Esophagus (tissue), 2 donors: ENCODE results near the gene CAMK2G. TPM values are rescaled to one million over a fixed set of nuclear protein-coding genes. Genes with fewer than 3 reads are reported as not detected.

Experiments used
- H3K27ac ChIP-seq, 2 donors: one replicate each; pipeline ENCODE4 v1.5.1; 2013; ENCODE audit warnings: low read depth in 2 of 2, mild to moderate bottlenecking in 2 of 2, inconsistent platforms in 1 of 2, low read length in 1 of 2, moderate library complexity in 1 of 2
- H3K27me3 ChIP-seq, 2 donors: one replicate each; pipeline ENCODE4 v1.6.1; 2013; ENCODE audit warnings: low read length in 2 of 2, control low read depth in 1 of 2, mild to moderate bottlenecking in 1 of 2; ENCODE audit not compliant: insufficient read depth in 2 of 2, control insufficient read depth in 1 of 2
- H3K36me3 ChIP-seq, 2 donors: one replicate each; pipeline ENCODE4 v1.6.1; 2013; ENCODE audit warnings: low read length in 1 of 2; ENCODE audit not compliant: control insufficient read depth in 2 of 2, insufficient read depth in 2 of 2
- H3K4me1 ChIP-seq, 2 donors: one replicate each; pipeline ENCODE4 v1.6.1; 2013; ENCODE audit warnings: low read length in 1 of 2; ENCODE audit not compliant: control insufficient read depth in 2 of 2, insufficient read depth in 2 of 2
- H3K4me3 ChIP-seq, 2 donors: one replicate each; pipeline ENCODE4 v1.5.1; 2013; ENCODE audit warnings: low read length in 2 of 2, mild to moderate bottlenecking in 2 of 2, low read depth in 1 of 2, moderate library complexity in 1 of 2
- H3K9me3 ChIP-seq, 2 donors: one replicate each; pipeline ENCODE4 v1.6.1; 2013; ENCODE audit warnings: mild to moderate bottlenecking in 2 of 2, low read depth in 1 of 2, low read length in 1 of 2, moderate library complexity in 1 of 2; ENCODE audit not compliant: control insufficient read depth in 2 of 2, insufficient read depth in 1 of 2
- WGBS, 2 donors: extraction: QIAGEN DNeasy Blood & Tissue Kit; methylation state at CpG; one replicate each; pipeline ENCODE4 v1.1.7; 2013; 5-methylcytosine and 5-hydroxymethylcytosine counted together
- polyA plus RNA-seq, 2 donors: library from polyadenylated mRNA; stranded (reverse); fragments of 200-250 nt; gene quantifications; one replicate each; pipeline ENCODE4 v1.2.3, GENCODE V29; 2013
- donor health status: healthy with polysubstance abuse.
- donor health status: Bipolar disorder and iron deficiency.

CAMK2G gene
- polyA plus RNA-seq, 2 donors, result 16.1 to 25.3 TPM

DNA sequence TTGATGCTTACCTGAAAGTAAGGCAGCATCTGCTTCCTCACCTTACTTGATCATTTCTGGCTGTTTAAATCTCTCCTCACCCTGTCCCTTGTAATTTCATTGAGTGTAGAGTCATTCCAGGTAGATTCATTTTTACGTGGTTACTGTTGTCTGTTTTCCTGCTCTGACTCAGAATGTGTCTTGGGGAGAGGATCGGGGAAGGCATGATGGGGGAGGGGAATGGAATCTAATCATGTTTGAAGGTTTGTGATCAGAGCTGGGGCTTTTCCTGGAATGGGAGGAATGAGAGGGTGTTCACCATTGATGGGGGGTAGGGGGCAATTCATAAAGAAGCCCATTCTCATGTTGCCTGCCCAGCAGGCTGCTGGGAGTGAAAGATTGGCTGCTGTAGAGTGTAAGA lies 111.4 kb downstream of the CAMK2G start:
- H3K36me3 ChIP-seq, result peaks cover 38 to 55% of the 10 kb centered on the region in 2 donors
- H3K9me3 ChIP-seq, result no peaks in the 10 kb centered on the region
- WGBS, 2 donors, result 57 to 66% methylated on average over 2 of the region's 2 CpGs
- no peaks in the 10 kb centered on the region for H3K27me3 ChIP-seq
- H3K4me1 ChIP-seq, result no peaks in the 10 kb centered on the region
- H3K27ac ChIP-seq, result peak overlapping the region in 1 of 2 donors; percentile 38
- H3K4me3 ChIP-seq, result no peak overlapping the region

Other genes with a start within 250 kb of the CAMK2G start
- 1 to 10 TPM in 1 of 2 donors, under 1 TPM in 1; 0.89 to 3.1 TPM for gene MYOZ1, start 233.1 kb downstream of the CAMK2G start, polyA plus RNA-seq
- 10 to 100 TPM in 1 of 2 donors, 1 to 10 TPM in 1; 1.9 to 10.9 TPM for gene SYNPO2L, start 218.5 kb downstream of the CAMK2G start, polyA plus RNA-seq
- 1 to 10 TPM; 2.6 to 7.5 TPM for gene AGAP5, start 176.4 kb downstream of the CAMK2G start, polyA plus RNA-seq
- gene SEC24C, start 130.2 kb downstream of the CAMK2G start, polyA plus RNA-seq, result 10 to 100 TPM; 38.8 to 46.8 TPM
- 10 to 100 TPM; 53.5 to 63.5 TPM for gene CHCHD1, start 92.5 kb downstream of the CAMK2G start, polyA plus RNA-seq
- gene ZSWIM8, start 88.9 kb downstream of the CAMK2G start, polyA plus RNA-seq, result 100 to 1,000 TPM; 109 to 156 TPM
- gene NDST2, start 63.0 kb downstream of the CAMK2G start, polyA plus RNA-seq, result 10 to 100 TPM; 13.5 to 14.9 TPM
- 10 to 100 TPM in 1 of 2 donors, 1 to 10 TPM in 1; 7.0 to 13.7 TPM for gene PLAU, start 36.6 kb upstream of the CAMK2G start, polyA plus RNA-seq
- 10 to 100 TPM; 25.0 to 41.4 TPM for gene VCL, start 123.6 kb upstream of the CAMK2G start, polyA plus RNA-seq